ENCODE data around the gene ARL8B. TPM values are rescaled to one million over a fixed set of nuclear protein-coding genes. Genes with fewer than 3 reads are reported as not detected.

ARL8B gene
- total RNA-seq, 1 donor from 2014 or later, result 66.7 TPM

DNA sequence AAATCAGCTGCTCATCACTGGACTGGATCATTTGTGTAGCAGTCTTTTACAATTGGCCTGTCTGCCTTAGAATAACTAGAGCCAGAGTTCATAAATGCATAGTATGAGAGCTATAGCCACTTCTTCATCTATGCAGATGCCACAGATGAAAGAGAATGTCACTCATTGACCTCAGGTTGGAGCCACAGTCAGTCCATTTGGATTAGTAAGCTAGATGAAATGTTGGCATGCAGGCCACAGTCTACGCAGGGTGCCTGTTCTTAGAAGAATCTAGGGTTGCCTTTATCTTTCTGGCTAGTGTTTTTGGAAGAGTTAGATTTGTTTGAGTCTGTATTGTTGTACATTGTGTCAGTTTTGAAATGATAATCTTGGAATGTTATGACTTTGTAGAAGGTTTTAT lies 40.0 kb downstream of the ARL8B start:
- H3K36me3 ChIP-seq, result no peaks in the 10 kb centered on the region

DNA sequence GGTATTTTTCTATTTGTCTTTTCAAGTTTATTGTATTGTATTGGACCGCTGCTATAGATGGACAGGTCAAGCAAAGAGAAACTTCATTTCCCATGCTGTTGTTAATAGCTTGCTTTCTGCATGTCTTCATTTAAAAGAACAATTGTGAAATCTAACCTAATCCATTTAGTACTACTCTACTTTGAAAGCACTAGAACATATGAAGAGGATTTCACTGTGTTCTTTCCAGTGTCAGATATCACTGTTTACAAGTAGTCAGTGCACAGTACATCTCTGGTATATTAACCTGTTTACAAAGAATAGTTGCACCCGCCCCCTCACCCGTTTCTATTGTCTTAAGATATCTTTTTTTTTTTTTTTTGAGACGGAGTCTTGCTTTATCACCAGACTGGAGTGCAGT lies 43.6 kb downstream of the ARL8B start:
- intact Hi-C loops (cut with micrococcal nuclease), result no loop called here
- Histone ChIP-seq H3K4me1 (peaks cover 63% of the 10 kb centered on the region), H3K9me3 (replicated peaks) (no peaks in the 10 kb centered on the region), H3K27me3 (ENCODE audit: low read depth) (no peaks in the 10 kb centered on the region), H3K36me3 (peaks cover 4% of the 10 kb centered on the region), H3K27ac (replicated peaks) (no peak overlapping the region), H3K4me3 (no peak overlapping the region)
- TF ChIP-seq, protein P1, sequence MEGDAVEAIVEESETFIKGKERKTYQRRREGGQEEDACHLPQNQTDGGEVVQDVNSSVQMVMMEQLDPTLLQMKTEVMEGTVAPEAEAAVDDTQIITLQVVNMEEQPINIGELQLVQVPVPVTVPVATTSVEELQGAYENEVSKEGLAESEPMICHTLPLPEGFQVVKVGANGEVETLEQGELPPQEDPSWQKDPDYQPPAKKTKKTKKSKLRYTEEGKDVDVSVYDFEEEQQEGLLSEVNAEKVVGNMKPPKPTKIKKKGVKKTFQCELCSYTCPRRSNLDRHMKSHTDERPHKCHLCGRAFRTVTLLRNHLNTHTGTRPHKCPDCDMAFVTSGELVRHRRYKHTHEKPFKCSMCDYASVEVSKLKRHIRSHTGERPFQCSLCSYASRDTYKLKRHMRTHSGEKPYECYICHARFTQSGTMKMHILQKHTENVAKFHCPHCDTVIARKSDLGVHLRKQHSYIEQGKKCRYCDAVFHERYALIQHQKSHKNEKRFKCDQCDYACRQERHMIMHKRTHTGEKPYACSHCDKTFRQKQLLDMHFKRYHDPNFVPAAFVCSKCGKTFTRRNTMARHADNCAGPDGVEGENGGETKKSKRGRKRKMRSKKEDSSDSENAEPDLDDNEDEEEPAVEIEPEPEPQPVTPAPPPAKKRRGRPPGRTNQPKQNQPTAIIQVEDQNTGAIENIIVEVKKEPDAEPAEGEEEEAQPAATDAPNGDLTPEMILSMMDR (IDR thresholded peaks at IDR 0.05; ENCODE audit: borderline replicate concordance), result no peak
- no peak for DNase-seq

More for the DNA sequence above, 40.0 kb downstream of the ARL8B start:
- TF ChIP-seq, protein P1 (IDR thresholded peaks at IDR 0.05; ENCODE audit: borderline replicate concordance), result no peak
- Histone ChIP-seq H3K27me3 (ENCODE audit: low read depth) (no peaks in the 10 kb centered on the region), H3K9me3 (replicated peaks) (no peaks in the 10 kb centered on the region), H3K4me3 (no peak overlapping the region), H3K4me1 (peaks cover 74% of the 10 kb centered on the region), H3K27ac (replicated peaks) (no peak overlapping the region)
- DNase-seq, result no peak
- intact Hi-C loops (cut with micrococcal nuclease), result no loop called here

DNA sequence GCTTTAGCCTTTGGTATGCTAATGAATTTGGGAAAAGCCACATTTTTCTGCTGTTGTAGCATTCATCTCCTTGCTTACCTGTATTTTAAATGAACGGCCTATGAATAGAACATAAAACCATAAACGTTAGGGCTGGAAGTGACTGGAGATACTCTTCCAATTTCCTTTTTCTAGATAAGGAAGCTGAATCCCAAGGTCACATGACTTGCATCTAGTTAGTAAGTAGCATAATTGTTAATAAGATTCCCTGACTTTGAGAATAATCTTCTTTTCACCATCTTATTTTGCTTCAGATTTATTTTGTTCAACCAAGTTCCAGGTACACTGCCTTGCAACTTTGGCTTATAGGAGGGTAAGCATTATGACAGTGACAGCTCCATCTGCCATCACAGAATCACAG lies 44.8 kb downstream of the ARL8B start:
- intact Hi-C loops (cut with micrococcal nuclease), result no loop called here
- H3K27ac ChIP-seq (replicated peaks), result no peak overlapping the region
- no peak for DNase-seq

DNA sequence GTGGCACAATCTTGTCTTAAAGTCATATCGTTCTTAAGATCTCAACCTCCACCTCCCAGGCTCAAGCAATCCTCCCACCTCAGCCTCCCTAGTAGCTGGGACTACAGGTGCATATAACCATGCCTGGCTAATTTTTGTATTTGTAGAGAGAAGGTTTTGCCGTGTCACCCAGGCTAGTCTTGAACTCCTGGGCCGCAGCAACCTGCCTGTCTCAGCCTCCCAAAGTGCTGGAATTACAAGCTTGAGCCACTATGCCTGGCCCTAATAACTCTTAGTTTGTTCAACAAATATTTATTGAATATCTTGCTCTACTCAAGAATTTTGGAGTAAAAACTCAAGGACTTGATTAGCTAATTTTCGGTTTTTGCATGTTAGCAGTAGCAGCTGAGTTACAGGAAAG lies 46.0 kb downstream of the ARL8B start:
- DNase-seq, result no peak
- no peak overlapping the region for H3K27ac ChIP-seq (replicated peaks)
- no peak overlapping the region for H3K4me3 ChIP-seq
- H3K36me3 ChIP-seq, result peaks cover 24% of the 10 kb centered on the region
- no peaks in the 10 kb centered on the region for H3K9me3 ChIP-seq (replicated peaks)
- H3K27me3 ChIP-seq (ENCODE audit: low read depth), result no peaks in the 10 kb centered on the region
- TF ChIP-seq, protein P1 (IDR thresholded peaks at IDR 0.05; ENCODE audit: borderline replicate concordance), result no peak
- intact Hi-C loops (cut with micrococcal nuclease), result no loop called here
- peaks cover 39% of the 10 kb centered on the region for H3K4me1 ChIP-seq

More for the DNA sequence above, 44.8 kb downstream of the ARL8B start:
- Histone ChIP-seq H3K4me1 (peaks cover 52% of the 10 kb centered on the region), H3K4me3 (no peak overlapping the region), H3K9me3 (replicated peaks) (no peaks in the 10 kb centered on the region), H3K36me3 (peaks cover 15% of the 10 kb centered on the region), H3K27me3 (ENCODE audit: low read depth) (no peaks in the 10 kb centered on the region)
- TF ChIP-seq, protein P1 (IDR thresholded peaks at IDR 0.05; ENCODE audit: borderline replicate concordance), result no peak

DNA sequence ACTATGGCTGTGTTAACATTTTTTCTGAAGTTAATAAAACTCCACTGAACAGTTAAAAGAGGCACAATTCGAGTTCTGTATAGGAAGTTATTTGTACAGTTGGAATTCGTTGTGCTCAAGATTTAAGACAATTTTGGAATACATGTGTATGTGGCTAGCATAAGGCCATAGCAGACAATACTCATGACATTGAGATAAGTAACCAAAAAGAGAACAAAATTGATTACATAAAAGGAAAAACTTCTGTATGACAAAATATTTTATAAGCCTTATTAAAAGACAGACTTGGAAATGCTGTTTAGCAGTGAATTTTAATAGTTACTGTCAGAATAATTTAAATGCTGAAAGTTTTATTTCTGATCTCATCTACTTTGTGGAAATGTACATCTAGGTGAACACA lies 47.7 kb downstream of the ARL8B start:
- intact Hi-C loops (cut with micrococcal nuclease), result no loop called here
- Histone ChIP-seq H3K27ac (replicated peaks) (no peak overlapping the region), H3K36me3 (peaks cover 39% of the 10 kb centered on the region), H3K4me1 (peaks cover 30% of the 10 kb centered on the region), H3K9me3 (replicated peaks) (no peaks in the 10 kb centered on the region), H3K27me3 (ENCODE audit: low read depth) (no peaks in the 10 kb centered on the region), H3K4me3 (no peak overlapping the region)
- TF ChIP-seq, protein P1 (IDR thresholded peaks at IDR 0.05; ENCODE audit: borderline replicate concordance), result no peak
- no peak for DNase-seq

DNA sequence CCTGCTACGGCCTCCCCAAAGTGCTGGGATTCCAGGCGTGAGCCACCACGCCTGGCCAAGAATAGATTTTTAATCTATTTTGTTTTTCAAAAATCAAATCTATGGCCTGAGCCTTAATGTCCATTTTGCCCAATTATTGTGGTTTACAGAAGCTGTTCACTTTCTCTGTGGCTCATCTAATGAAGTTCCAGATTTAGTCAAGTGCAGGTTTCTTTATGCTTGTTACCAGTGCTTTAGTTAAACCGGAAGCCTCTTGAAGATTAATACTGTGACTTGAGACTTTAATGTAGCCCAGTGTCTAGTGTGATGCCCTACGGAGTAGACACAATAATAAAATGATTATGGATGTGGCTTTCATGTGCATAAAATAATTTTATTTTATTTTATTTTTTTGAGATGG lies 48.9 kb downstream of the ARL8B start:
- Histone ChIP-seq H3K4me1 (peaks cover 18% of the 10 kb centered on the region), H3K36me3 (peaks cover 49% of the 10 kb centered on the region), H3K27me3 (ENCODE audit: low read depth) (no peaks in the 10 kb centered on the region), H3K27ac (replicated peaks) (no peak overlapping the region), H3K9me3 (replicated peaks) (no peaks in the 10 kb centered on the region), H3K4me3 (no peak overlapping the region)
- TF ChIP-seq, protein P1 (IDR thresholded peaks at IDR 0.05; ENCODE audit: borderline replicate concordance), result no peak
- DNase-seq, result no peak
- intact Hi-C loops (cut with micrococcal nuclease), result no loop called here

All from left ventricle myocardium inferior (tissue), 1 donor.